Effector CD4-positive, alpha-beta T cell (primary cell): Measurements from ENCODE around the gene ASPHD1.
"Not testable (repeated sequence)": the region's sequence is repeated elsewhere in the genome, so short reads cannot be mapped to it uniquely, and the experiment has no call there.

Source experiments
- DNase-seq: peaks from one replicate; pipeline ENCODE4 v3.0.0-alpha.2; 2020

The ASPHD1 gene

GRCh38 chr16:29908719-29909220 is 8.5 kb downstream of the ASPHD1 start:
- DNase-seq, result no peak

- no peak for DNase-seq
Measured at GRCh38 chr16:29909391-29909790, 9.1 kb downstream of the ASPHD1 start.

- DNase-seq, result not testable (repeated sequence)
Measured at GRCh38 chr16:29909851-29910250, 9.6 kb downstream of the ASPHD1 start.

GRCh38 chr16:29910819-29911675 is 10.8 kb downstream of the ASPHD1 start:
- DNase-seq, result no peak

GRCh38 chr16:29911676-29912010 is 11.4 kb downstream of the ASPHD1 start:
- DNase-seq, result no peak

GRCh38 chr16:29912087-29912486 is 11.8 kb downstream of the ASPHD1 start:
- no peak for DNase-seq

- no peak for DNase-seq
Measured at GRCh38 chr16:29913514-29913913, 13.2 kb downstream of the ASPHD1 start.

- DNase-seq, result no peak
Measured at GRCh38 chr16:29915590-29916247, 15.4 kb downstream of the ASPHD1 start.

- no peak for DNase-seq
Measured at GRCh38 chr16:29916979-29917378, 16.7 kb downstream of the ASPHD1 start.

GRCh38 chr16:29920288-29921033 is 20.2 kb downstream of the ASPHD1 start:
- no peak for DNase-seq

- no peak for DNase-seq
Measured at GRCh38 chr16:29921034-29921385, 20.7 kb downstream of the ASPHD1 start.

GRCh38 chr16:29922326-29922725 is 22.0 kb downstream of the ASPHD1 start:
- no peak for DNase-seq

GRCh38 chr16:29922986-29923501 is 22.8 kb downstream of the ASPHD1 start:
- DNase-seq, result no peak

GRCh38 chr16:29925105-29925756 is 24.9 kb downstream of the ASPHD1 start:
- DNase-seq, result no peak

GRCh38 chr16:29925781-29926710 is 25.8 kb downstream of the ASPHD1 start, which contains the start of gene KCTD13:
Gene KCTD13 (minus strand): TSS chr16:29926226. CDS start chr16:29926033, 193 bp downstream.
- peak; percentile 85 for DNase-seq

GRCh38 chr16:29926711-29927052 is 26.4 kb downstream of the ASPHD1 start:
- no peak for DNase-seq

- DNase-seq, result no peak
Measured at GRCh38 chr16:29927070-29927905, 27.0 kb downstream of the ASPHD1 start.

GRCh38 chr16:29931750-29932149 is 31.5 kb downstream of the ASPHD1 start:
- DNase-seq, result not testable (repeated sequence)

GRCh38 chr16:29940656-29941055 is 40.4 kb downstream of the ASPHD1 start:
- DNase-seq, result no peak
